Gastrocnemius medialis (tissue), 4 donors: ENCODE data around the gene LZTFL1. TPM values are rescaled to one million over a fixed set of nuclear protein-coding genes. Genes with fewer than 3 reads are reported as not detected.

Source experiments
- ATAC-seq, 2 donors: fragments of 150-250 bp; one replicate each; pipeline ENCODE4 v1.9.1; 2016
- DNase-seq, 2 donors: peaks; one replicate each; pipeline ENCODE4 v3.0.0-alpha.2; 2019
- H3K27ac ChIP-seq, 4 donors: fragments of 200-600 bp; sonication (generic); 1 replicate in 1 of 4; 2 replicates in 3 of 4; pipeline ENCODE4 v1.5.1; 2016 to 2018; ENCODE audit warnings: mild to moderate bottlenecking in 2 of 4, moderate library complexity in 1 of 4
- H3K27me3 ChIP-seq, 3 donors: fragments of 200-600 bp; sonication (generic) in 2 of 3; 1 replicate in 1 of 3; 2 replicates in 2 of 3; pipeline versions ENCODE4 v1.5.1 to v1.6.0; 2016 to 2019; ENCODE audit warnings: mild to moderate bottlenecking in 1 of 3, moderate library complexity in 1 of 3
- H3K36me3 ChIP-seq, 2 donors: fragments of 200-600 bp; sonication (generic) in 1 of 2; one replicate each; pipeline ENCODE4 v1.5.1; 2017 to 2018
- H3K4me1 ChIP-seq, 2 donors: fragments of 200-600 bp; sonication (generic) in 1 of 2; one replicate each; pipeline ENCODE4 v1.5.1; 2016 to 2017; ENCODE audit warnings: mild to moderate bottlenecking in 2 of 2
- H3K4me3 ChIP-seq, 4 donors: fragments of 200-600 bp; sonication (generic) in 3 of 4; 1 replicate in 1 of 4; 2 replicates in 3 of 4; pipeline ENCODE4 v1.5.1; 2016 to 2019; ENCODE audit warnings: mild to moderate bottlenecking in 2 of 4
- H3K9me3 ChIP-seq, 3 donors: fragments of 200-600 bp; sonication (generic) in 2 of 3; 1 replicate in 1 of 3; 2 replicates in 2 of 3; pipeline ENCODE4 v1.5.1; 2016 to 2019
- CTCF ChIP-seq, 5 experiments: fragments of 450-650 bp in 3 of 5; fragments of 200-600 bp in 2 of 5; sonication (generic) in 2 of 5; IDR thresholded peaks in 4 of 5; conservative IDR thresholded peaks in 1 of 5; 1 replicate in 4 of 5; 2 replicates in 1 of 5; pipeline ENCODE4 v1.5.1; 2016 to 2019; ENCODE audit warnings: antibody characterized with exemption in 5 of 5, mild to moderate bottlenecking in 3 of 5, moderate library complexity in 3 of 5
- POLR2A ChIP-seq, 2 donors: fragments of 450-650 bp; IDR thresholded peaks; one replicate each; pipeline ENCODE4 v1.6.1; 2017; ENCODE audit warnings: antibody characterized with exemption in 2 of 2, mild to moderate bottlenecking in 2 of 2, moderate library complexity in 2 of 2
- in situ Hi-C, 4 donors: fragments of 200-750 bp; cut with MboI; loops; one replicate each; pipeline versions ENCODE4 v1.15.0 to v1.8.0; 2017; ENCODE audit warnings: low sequenced_read_pairs in 4 of 4
- intact Hi-C: fragments of 100-400 bp; cut with DNase I; formaldehyde crosslinking; loops from one replicate; pipeline ENCODE4 v1.15.1; 2023; ENCODE audit warnings: low total_unique reads
- total RNA-seq, 4 donors: library from RNA; depleted of rRNA; stranded (reverse); fragments of >200 nt; gene quantifications; one replicate each; pipeline versions ENCODE4 v1.1.0 to v1.2.3, GENCODE V29; 2016

LZTFL1 gene
- total RNA-seq, 4 donors from 2014 or later, result 3.2 to 7.6 (median 5.0) TPM

GRCh38 chr3:45807681-45808540 lies 34.0 kb downstream of the LZTFL1 start:
- ATAC-seq, result peak; percentile 96

GRCh38 chr3:45807133-45807532 lies 34.8 kb downstream of the LZTFL1 start:
- in situ Hi-C loops, result no loop called here
- no peaks in the 10 kb centered on the region for H3K9me3 ChIP-seq
- no peak overlapping the region for H3K4me3 ChIP-seq
- H3K27ac ChIP-seq, result peak overlapping the region; percentile 39 to 77 (median 68)
- DNase-seq (no peak), ATAC-seq (no peak)
- intact Hi-C loops, result no loop called here
- no peaks in the 10 kb centered on the region for H3K36me3 ChIP-seq
- H3K4me1 ChIP-seq, result peaks cover 6 to 27% of the 10 kb centered on the region in 2 donors
- H3K27me3 ChIP-seq, result no peaks in the 10 kb centered on the region
- TF ChIP-seq POLR2A (IDR thresholded peaks at IDR 0.05) (no peak), CTCF (IDR thresholded peaks at IDR 0.05 in 4 of 5, conservative IDR thresholded peaks at IDR 0.05 in 1 of 5) (no peak)

More at GRCh38 chr3:45807681-45808540, 34.0 kb downstream of the LZTFL1 start:
- intact Hi-C loops, result no loop called here
- no peaks in the 10 kb centered on the region for H3K27me3 ChIP-seq
- in situ Hi-C loops, result no loop called here
- peak in 1 of 2 donors; percentile 22 for DNase-seq
- H3K4me3 ChIP-seq, result no peak overlapping the region
- H3K36me3 ChIP-seq, result no peaks in the 10 kb centered on the region
- H3K9me3 ChIP-seq, result no peaks in the 10 kb centered on the region
- TF ChIP-seq POLR2A (IDR thresholded peaks at IDR 0.05), result no peak
- TF ChIP-seq CTCF (IDR thresholded peaks at IDR 0.05 in 4 of 5, conservative IDR thresholded peaks at IDR 0.05 in 1 of 5), result no peak
- H3K4me1 ChIP-seq, result peaks cover 6 to 28% of the 10 kb centered on the region in 2 donors
- H3K27ac ChIP-seq, result peak overlapping the region; percentile 39 to 77 (median 68)

- intact Hi-C loops (no loop called here), in situ Hi-C loops (no loop called here)
- Histone ChIP-seq H3K27me3 (no peaks in the 10 kb centered on the region), H3K4me3 (no peak overlapping the region), H3K27ac (no peak overlapping the region), H3K36me3 (no peaks in the 10 kb centered on the region), H3K4me1 (peaks cover 6 to 27% of the 10 kb centered on the region in 2 donors), H3K9me3 (no peaks in the 10 kb centered on the region)
- TF ChIP-seq POLR2A (IDR thresholded peaks at IDR 0.05) (no peak), CTCF (IDR thresholded peaks at IDR 0.05 in 4 of 5, conservative IDR thresholded peaks at IDR 0.05 in 1 of 5) (no peak)
- DNase-seq (no peak), ATAC-seq (no peak)
Measured at GRCh38 chr3:45806072-45806471, 35.8 kb downstream of the LZTFL1 start.

- H3K4me3 ChIP-seq, result no peak overlapping the region
- no peak for TF ChIP-seq CTCF (IDR thresholded peaks at IDR 0.05 in 4 of 5, conservative IDR thresholded peaks at IDR 0.05 in 1 of 5)
- TF ChIP-seq POLR2A (IDR thresholded peaks at IDR 0.05), result no peak
- in situ Hi-C loops, result no loop called here
- DNase-seq, result no peak
- intact Hi-C loops, result no loop called here
- H3K27ac ChIP-seq, result no peak overlapping the region
- H3K9me3 ChIP-seq, result no peaks in the 10 kb centered on the region
- no peaks in the 10 kb centered on the region for H3K36me3 ChIP-seq
- no peak for ATAC-seq
- peaks cover 6 to 20% of the 10 kb centered on the region in 2 donors for H3K4me1 ChIP-seq
- peaks cover 0 to under 1% (median 0%) of the 10 kb centered on the region in 3 donors for H3K27me3 ChIP-seq
Measured at GRCh38 chr3:45803252-45803935, 38.5 kb downstream of the LZTFL1 start.
